GM12878 (cell line): Measurements from ENCODE around the gene ERLEC1. TPM values are rescaled to one million over a fixed set of nuclear protein-coding genes. Genes with fewer than 3 reads are reported as not detected.

Experiments used
- ATAC-seq: fragments of 200-7000 bp; cut with Tn5 transposase; 3 replicates; pipeline ENCODE4 v1.9.1; 2020; ENCODE audit warnings: mild to moderate bottlenecking, moderate library complexity
- BruUV-seq: library from RNA; stranded (reverse); fragments of 400-500 nt; replicated peaks from 2 replicates; lab custom pipeline; 2021; lab: Mats Ljungman, UMichigan
- CTCF ChIA-PET: fragments of 300-600 bp; sonication (Branson Sonifier 250); formaldehyde crosslinking; extraction: SDS; loops from one replicate; lab custom pipeline; 2021; ENCODE audit warnings: inconsistent platforms; lab: Yijun Ruan, JAX
- POLR2A ChIA-PET: fragments of 350-600 bp; formaldehyde crosslinking; extraction: SDS; loops from one replicate; lab custom pipeline; 2021; ENCODE audit warnings: inconsistent platforms; lab: Charles Lee
- RAD21 ChIA-PET: fragments of 300-600 bp; sonication (Branson Sonifier 250); formaldehyde crosslinking; loops from one replicate; lab custom pipeline; 2023; ENCODE audit warnings: antibody characterized with exemption; ENCODE audit not compliant: unreplicated experiment; lab: Charles Lee
- SMC1A ChIA-PET: fragments of 300-600 bp; sonication (Branson Sonifier 250); formaldehyde crosslinking; loops from one replicate; lab custom pipeline; 2023; ENCODE audit not compliant: unreplicated experiment, uncharacterized antibody; lab: Charles Lee
- DNase-seq: peaks from one replicate; pipeline ENCODE4 v3.0.0-alpha.2; 2011; ENCODE audit warnings: low read depth, low spot score
- FAIRE-seq: peaks from 3 replicates; lab custom pipeline; 2011; peaks lifted over from hg19 to GRCh38; lab: Jason Lieb, UNC
- H2AFZ ChIP-seq: 2 replicates; pipeline ENCODE4 v1.6.0; 2011; ENCODE audit warnings: low read depth, low read length, control low read depth; ENCODE audit not compliant: control insufficient read depth
- H3K27ac ChIP-seq: 2 replicates; pipeline ENCODE4 v1.5.1; 2011; ENCODE audit warnings: control low read depth; ENCODE audit not compliant: control insufficient read depth, insufficient read depth
- H3K27me3 ChIP-seq, 2 experiments: replicated peaks in 1 of 2; 2 replicates each; pipeline versions ENCODE4 v1.6.0 to v1.6.1; 2011; ENCODE audit warnings: low read length in 1 of 2; ENCODE audit not compliant: control insufficient read depth in 2 of 2, insufficient read depth in 2 of 2
- H3K36me3 ChIP-seq, 2 experiments: 2 replicates each; pipeline ENCODE4 v1.5.1; 2011; ENCODE audit warnings: low read length in 1 of 2; ENCODE audit not compliant: control insufficient read depth in 2 of 2, insufficient read depth in 2 of 2
- H3K4me1 ChIP-seq: 2 replicates; pipeline ENCODE4 v1.6.1; 2011; ENCODE audit warnings: mild to moderate bottlenecking, low read length, moderate library complexity, mixed read lengths; ENCODE audit not compliant: control insufficient read depth, insufficient read depth
- H3K4me2 ChIP-seq: 2 replicates; pipeline ENCODE4 v1.6.0; 2011; ENCODE audit warnings: control low read depth; ENCODE audit not compliant: control insufficient read depth, insufficient read depth
- H3K4me3 ChIP-seq: fragments of 200-600 bp; sonication (generic); 2 replicates; pipeline ENCODE4 v1.5.1; 2016
- H3K79me2 ChIP-seq: 2 replicates; pipeline ENCODE4 v1.6.0; 2011; ENCODE audit warnings: low read length; ENCODE audit not compliant: control insufficient read depth, insufficient read depth
- H3K9ac ChIP-seq: 2 replicates; pipeline ENCODE4 v1.8.0; 2011; ENCODE audit warnings: low read length, control low read depth, mixed read lengths; ENCODE audit not compliant: control insufficient read depth, insufficient read depth
- H3K9me3 ChIP-seq: replicated peaks from 3 replicates; pipeline ENCODE4 v1.5.1; 2011; ENCODE audit warnings: mild to moderate bottlenecking, low read length; ENCODE audit not compliant: control insufficient read depth, insufficient read depth
- H4K20me1 ChIP-seq: 2 replicates; pipeline ENCODE4 v1.6.0; 2011; ENCODE audit not compliant: control insufficient read depth, insufficient read depth
- BRCA1 ChIP-seq: IDR thresholded peaks from 2 replicates; pipeline ENCODE4 v1.6.1; 2011; ENCODE audit warnings: low read depth, low read length, improper control_type of control experiment
- CHD1 ChIP-seq: IDR thresholded peaks from 2 replicates; pipeline ENCODE4 v1.6.1; 2012; ENCODE audit warnings: low read depth, low read length, improper control_type of control experiment
- JUND ChIP-seq: IDR thresholded peaks from 2 replicates; pipeline ENCODE4 v1.6.1; 2012; ENCODE audit warnings: low read depth, mild to moderate bottlenecking, low read length, improper control_type of control experiment, moderate library complexity
- MTA2 ChIP-seq: fragments of 450-650 bp; IDR thresholded peaks from 2 replicates; pipeline ENCODE4 v1.6.1; 2016; ENCODE audit warnings: low read depth, mild to moderate bottlenecking, moderate library complexity
- SREBF1 ChIP-seq: IDR thresholded peaks from 2 replicates; pipeline ENCODE4 v1.6.1; 2012; ENCODE audit warnings: mild to moderate bottlenecking, low read length
- STAT1 ChIP-seq: fragments of 450-650 bp; conservative IDR thresholded peaks from 2 replicates; pipeline ENCODE4 v1.6.1; 2014; ENCODE audit warnings: antibody characterized with exemption, mild to moderate bottlenecking
- ZBTB33 ChIP-seq: fragments of 450-650 bp; IDR thresholded peaks from 2 replicates; pipeline ENCODE4 v1.6.1; 2017; ENCODE audit warnings: mild to moderate bottlenecking
- WGBS: methylation state at CpG from one replicate; pipeline ENCODE4 v1.1.6; 2016; ENCODE audit warnings: low lambda C conversion rate; ENCODE audit not compliant: insufficient replicate concordance, insufficient coverage; ENCODE audit errors: missing lambda C conversion rate; 5-methylcytosine and 5-hydroxymethylcytosine counted together
- in situ Hi-C: fragments of 300-500 bp; cut with MboI; formaldehyde crosslinking; loops from 9 replicates; pipeline ENCODE4 v1.14.3; 2018; ENCODE audit warnings: mixed read lengths
- intact Hi-C: fragments of 100-400 bp; cut with micrococcal nuclease; formaldehyde crosslinking; loops from one replicate; pipeline ENCODE4 v1.14.2; 2022; ENCODE audit not compliant: unreplicated experiment
- polyA plus RNA-seq, 11 experiments: library from polyadenylated mRNA; depleted of rRNA in 4 of 11; unstranded in 6 of 11; stranded (reverse) in 5 of 11; fragments of >200 nt; fragmentation: Nextera tagmentation in 4 of 11; fragmentation: Illumina TruSeq in 1 of 11; extraction: Ambion mirVana in 4 of 11; extraction: Trizol in 1 of 11; gene quantifications; 1 replicate in 1 of 11; 2 replicates in 10 of 11; pipeline versions ENCODE4 v1.2.1 to v1.2.3, GENCODE V29; 2011 to 2016; ENCODE audit warnings: inconsistent platforms in 2 of 11, missing spikeins in 2 of 11, low read depth in 1 of 11
- total RNA-seq, 4 experiments: library from RNA; depleted of rRNA in 3 of 4; stranded (reverse); fragments of >200 nt in 3 of 4; fragmentation: Illumina TruSeq in 1 of 4; extraction: Trizol in 1 of 4; gene quantifications; 2 replicates each; pipeline versions ENCODE4 v1.2.1 to v1.2.3, GENCODE V29; 2013 to 2021

Gene ERLEC1
- total and polyA plus RNA-seq, 10 of the 15 experiments (the other 5 are each of a cell fraction or from before 2014, with no cell fraction given) = 14.1 to 52.2 (median 30.0) TPM

GRCh38 chr2:53744395-53745065 lies 42.3 kb upstream of the ERLEC1 start:
- DNase-seq = no peak
- H3K9me3 ChIP-seq = no peaks in the 10 kb centered on the region
- no peaks in the 10 kb centered on the region for H3K27me3 ChIP-seq
- H4K20me1 ChIP-seq = no peaks in the 10 kb centered on the region
- ATAC-seq = no peak
- no TSS peak for BruUV-seq
- POLR2A ChIA-PET = no interaction called here
- in situ Hi-C loops (no loop called here), intact Hi-C loops (loop anchor here (5.0 kb wide), 1 partner anchor 322 kb away; no protein-coding TSS in a partner anchor)
- no peaks in the 10 kb centered on the region; the same call in 1 of the 2 replicates for H3K4me1 ChIP-seq
- TF ChIP-seq BRCA1 (no peak), JUND (no peak), CHD1 (no peak), STAT1 (no peak), SREBF1 (no peak), MTA2 (no peak), ZBTB33 (no peak)
- H2AFZ ChIP-seq = no peak overlapping the region
- CTCF ChIA-PET = interaction anchor here (0.7 to 1.1 kb wide), 2 partner anchors 11 to 26 kb away, joined by 3 read pairs; no protein-coding TSS in a partner anchor
- peaks cover 0 to 7% of the 10 kb centered on the region in 2 experiments; a peak in 1 of 4 replicates for H3K36me3 ChIP-seq
- no peak overlapping the region for H3K9ac ChIP-seq
- H3K27ac ChIP-seq = no peak overlapping the region
- no peak overlapping the region for H3K4me3 ChIP-seq
- RAD21 ChIA-PET = no interaction called here
- H3K4me2 ChIP-seq = no peak overlapping the region
- FAIRE-seq = no peak
- SMC1A ChIA-PET = interaction anchor here (1.2 kb wide), 2 partner anchors 16 to 71 kb away, joined by 3 to 4 read pairs; no protein-coding TSS in a partner anchor
- H3K79me2 ChIP-seq = no peaks in the 10 kb centered on the region
- WGBS = 82% methylated on average over 2 of the region's 2 CpGs
